WTC11 (cell line): ENCODE measurements around the gene DCTN5.

ENCODE experiments used
- CBFB ChIP-seq: sonication (generic); formaldehyde crosslinking; IDR thresholded peaks from 2 replicates; pipeline ENCODE4 v1.8.1; 2022; ENCODE audit warnings: mild to moderate bottlenecking, low read depth, missing genetic modification reagents
- E2F4 ChIP-seq: sonication (generic); formaldehyde crosslinking; IDR thresholded peaks from 2 replicates; pipeline ENCODE4 v1.8.1; 2022; ENCODE audit warnings: low read depth, mild to moderate bottlenecking, moderate library complexity, missing genetic modification reagents, borderline replicate concordance
- ETV6 ChIP-seq: sonication (generic); formaldehyde crosslinking; IDR thresholded peaks from 2 replicates; pipeline ENCODE4 v1.8.1; 2022; ENCODE audit warnings: mild to moderate bottlenecking, missing genetic modification reagents
- FOXP1 ChIP-seq: sonication (generic); formaldehyde crosslinking; IDR thresholded peaks from 2 replicates; pipeline ENCODE4 v1.8.0; 2022; ENCODE audit warnings: missing genetic modification reagents, mild to moderate bottlenecking, moderate library complexity, borderline replicate concordance
- JAZF1 ChIP-seq: fragments of 250-450 bp; sonication (Bioruptor Pico); IDR thresholded peaks from 2 replicates; pipeline ENCODE4 v1.9.0; 2021; ENCODE audit warnings: moderate library complexity, mild to moderate bottlenecking, inconsistent platforms
- MAX ChIP-seq: sonication (generic); formaldehyde crosslinking; IDR thresholded peaks from 2 replicates; pipeline ENCODE4 v1.8.0; 2022; ENCODE audit warnings: mild to moderate bottlenecking, missing genetic modification reagents
- SMAD3 ChIP-seq: sonication (generic); formaldehyde crosslinking; IDR thresholded peaks from 2 replicates; pipeline ENCODE4 v1.8.0; 2022; ENCODE audit warnings: missing genetic modification reagents, mild to moderate bottlenecking, borderline replicate concordance
- ZNF317 ChIP-seq: sonication (generic); formaldehyde crosslinking; IDR thresholded peaks from 2 replicates; pipeline ENCODE4 v1.8.1; 2023; ENCODE audit warnings: low read depth, mild to moderate bottlenecking, moderate library complexity, missing genetic modification reagents, borderline replicate concordance
- ZNF512 ChIP-seq: sonication (generic); formaldehyde crosslinking; IDR thresholded peaks from 2 replicates; pipeline ENCODE4 v1.8.1; 2022; ENCODE audit warnings: missing genetic modification reagents, borderline replicate concordance
- TF ChIP-seq, protein P1 (sequence below): fragments of 200-600 bp; IDR thresholded peaks from 2 replicates; pipeline ENCODE4 v1.8.0; 2022; ENCODE audit warnings: antibody characterized with exemption
- TF ChIP-seq, protein P2 (sequence below): sonication (generic); formaldehyde crosslinking; IDR thresholded peaks from 2 replicates; pipeline ENCODE4 v1.8.1; 2023; ENCODE audit warnings: mild to moderate bottlenecking, missing genetic modification reagents
- TF ChIP-seq, protein P3 (sequence below): sonication (generic); formaldehyde crosslinking; conservative IDR thresholded peaks from 2 replicates; pipeline ENCODE4 v1.8.1; 2023; ENCODE audit warnings: mild to moderate bottlenecking, low read depth, missing genetic modification reagents, moderate library complexity

- no peak for TF ChIP-seq FOXP1
- TF ChIP-seq, protein P1, sequence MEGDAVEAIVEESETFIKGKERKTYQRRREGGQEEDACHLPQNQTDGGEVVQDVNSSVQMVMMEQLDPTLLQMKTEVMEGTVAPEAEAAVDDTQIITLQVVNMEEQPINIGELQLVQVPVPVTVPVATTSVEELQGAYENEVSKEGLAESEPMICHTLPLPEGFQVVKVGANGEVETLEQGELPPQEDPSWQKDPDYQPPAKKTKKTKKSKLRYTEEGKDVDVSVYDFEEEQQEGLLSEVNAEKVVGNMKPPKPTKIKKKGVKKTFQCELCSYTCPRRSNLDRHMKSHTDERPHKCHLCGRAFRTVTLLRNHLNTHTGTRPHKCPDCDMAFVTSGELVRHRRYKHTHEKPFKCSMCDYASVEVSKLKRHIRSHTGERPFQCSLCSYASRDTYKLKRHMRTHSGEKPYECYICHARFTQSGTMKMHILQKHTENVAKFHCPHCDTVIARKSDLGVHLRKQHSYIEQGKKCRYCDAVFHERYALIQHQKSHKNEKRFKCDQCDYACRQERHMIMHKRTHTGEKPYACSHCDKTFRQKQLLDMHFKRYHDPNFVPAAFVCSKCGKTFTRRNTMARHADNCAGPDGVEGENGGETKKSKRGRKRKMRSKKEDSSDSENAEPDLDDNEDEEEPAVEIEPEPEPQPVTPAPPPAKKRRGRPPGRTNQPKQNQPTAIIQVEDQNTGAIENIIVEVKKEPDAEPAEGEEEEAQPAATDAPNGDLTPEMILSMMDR = no peak
- no peak for TF ChIP-seq SMAD3 (CRISPR knock-in tag)
- no peak for TF ChIP-seq JAZF1
- no peak for TF ChIP-seq ZNF512 (CRISPR knock-in tag)
- TF ChIP-seq, protein P2, sequence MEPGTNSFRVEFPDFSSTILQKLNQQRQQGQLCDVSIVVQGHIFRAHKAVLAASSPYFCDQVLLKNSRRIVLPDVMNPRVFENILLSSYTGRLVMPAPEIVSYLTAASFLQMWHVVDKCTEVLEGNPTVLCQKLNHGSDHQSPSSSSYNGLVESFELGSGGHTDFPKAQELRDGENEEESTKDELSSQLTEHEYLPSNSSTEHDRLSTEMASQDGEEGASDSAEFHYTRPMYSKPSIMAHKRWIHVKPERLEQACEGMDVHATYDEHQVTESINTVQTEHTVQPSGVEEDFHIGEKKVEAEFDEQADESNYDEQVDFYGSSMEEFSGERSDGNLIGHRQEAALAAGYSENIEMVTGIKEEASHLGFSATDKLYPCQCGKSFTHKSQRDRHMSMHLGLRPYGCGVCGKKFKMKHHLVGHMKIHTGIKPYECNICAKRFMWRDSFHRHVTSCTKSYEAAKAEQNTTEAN (CRISPR knock-in tag) = no peak
- no peak for TF ChIP-seq MAX (CRISPR knock-in tag)
- TF ChIP-seq, protein P3, sequence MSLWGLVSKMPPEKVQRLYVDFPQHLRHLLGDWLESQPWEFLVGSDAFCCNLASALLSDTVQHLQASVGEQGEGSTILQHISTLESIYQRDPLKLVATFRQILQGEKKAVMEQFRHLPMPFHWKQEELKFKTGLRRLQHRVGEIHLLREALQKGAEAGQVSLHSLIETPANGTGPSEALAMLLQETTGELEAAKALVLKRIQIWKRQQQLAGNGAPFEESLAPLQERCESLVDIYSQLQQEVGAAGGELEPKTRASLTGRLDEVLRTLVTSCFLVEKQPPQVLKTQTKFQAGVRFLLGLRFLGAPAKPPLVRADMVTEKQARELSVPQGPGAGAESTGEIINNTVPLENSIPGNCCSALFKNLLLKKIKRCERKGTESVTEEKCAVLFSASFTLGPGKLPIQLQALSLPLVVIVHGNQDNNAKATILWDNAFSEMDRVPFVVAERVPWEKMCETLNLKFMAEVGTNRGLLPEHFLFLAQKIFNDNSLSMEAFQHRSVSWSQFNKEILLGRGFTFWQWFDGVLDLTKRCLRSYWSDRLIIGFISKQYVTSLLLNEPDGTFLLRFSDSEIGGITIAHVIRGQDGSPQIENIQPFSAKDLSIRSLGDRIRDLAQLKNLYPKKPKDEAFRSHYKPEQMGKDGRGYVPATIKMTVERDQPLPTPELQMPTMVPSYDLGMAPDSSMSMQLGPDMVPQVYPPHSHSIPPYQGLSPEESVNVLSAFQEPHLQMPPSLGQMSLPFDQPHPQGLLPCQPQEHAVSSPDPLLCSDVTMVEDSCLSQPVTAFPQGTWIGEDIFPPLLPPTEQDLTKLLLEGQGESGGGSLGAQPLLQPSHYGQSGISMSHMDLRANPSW = no peak
- TF ChIP-seq ZNF317 = no peak
- TF ChIP-seq E2F4 (CRISPR knock-in tag) = no peak
- no peak for TF ChIP-seq CBFB (CRISPR knock-in tag)
- TF ChIP-seq ETV6 (CRISPR knock-in tag) = no peak
Measured at GRCh38 chr16:23650674-23651416, 9.6 kb downstream of the DCTN5 start.
